ENCODE measurements around the gene RBM7.

RBM7 gene, protein sequence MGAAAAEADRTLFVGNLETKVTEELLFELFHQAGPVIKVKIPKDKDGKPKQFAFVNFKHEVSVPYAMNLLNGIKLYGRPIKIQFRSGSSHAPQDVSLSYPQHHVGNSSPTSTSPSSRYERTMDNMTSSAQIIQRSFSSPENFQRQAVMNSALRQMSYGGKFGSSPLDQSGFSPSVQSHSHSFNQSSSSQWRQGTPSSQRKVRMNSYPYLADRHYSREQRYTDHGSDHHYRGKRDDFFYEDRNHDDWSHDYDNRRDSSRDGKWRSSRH
- long read RNA-seq, donor 1, full-length matches to known transcripts: 27 of 27 reads
- long read RNA-seq, donor 1, partial matches to known transcripts: 0 of 27 reads
- long read RNA-seq, donor 1, other reads (novel, unspliced or antisense): 0 of 27 reads
- long read RNA-seq, donor 2, full-length matches to known transcripts: 13 of 18 reads
- long read RNA-seq, donor 2, partial matches to known transcripts: 5 of 18 reads
- long read RNA-seq, donor 2, other reads (novel, unspliced or antisense): 0 of 18 reads
- long read RNA-seq, donor 3, full-length matches to known transcripts: 5 of 5 reads
- long read RNA-seq, donor 3, partial matches to known transcripts: 0 of 5 reads
- long read RNA-seq, donor 3, other reads (novel, unspliced or antisense): 0 of 5 reads
- long read RNA-seq, donor 4, full-length matches to known transcripts: 17 of 17 reads
- long read RNA-seq, donor 4, partial matches to known transcripts: 0 of 17 reads
- long read RNA-seq, donor 4, other reads (novel, unspliced or antisense): 0 of 17 reads
- long read RNA-seq, donor 5, full-length matches to known transcripts: 17 of 17 reads
- long read RNA-seq, donor 5, partial matches to known transcripts: 0 of 17 reads
- long read RNA-seq, donor 5, other reads (novel, unspliced or antisense): 0 of 17 reads
- long read RNA-seq, donor 6, full-length matches to known transcripts: 16 of 16 reads
- long read RNA-seq, donor 6, partial matches to known transcripts: 0 of 16 reads
- long read RNA-seq, donor 6, other reads (novel, unspliced or antisense): 0 of 16 reads
- long read RNA-seq, donor 7, full-length matches to known transcripts: 35 of 41 reads
- long read RNA-seq, donor 7, partial matches to known transcripts: 6 of 41 reads
- long read RNA-seq, donor 7, other reads (novel, unspliced or antisense): 0 of 41 reads
- long read RNA-seq, donor 8, full-length matches to known transcripts: 16 of 16 reads
- long read RNA-seq, donor 8, partial matches to known transcripts: 0 of 16 reads
- long read RNA-seq, donor 8, other reads (novel, unspliced or antisense): 0 of 16 reads

DNA sequence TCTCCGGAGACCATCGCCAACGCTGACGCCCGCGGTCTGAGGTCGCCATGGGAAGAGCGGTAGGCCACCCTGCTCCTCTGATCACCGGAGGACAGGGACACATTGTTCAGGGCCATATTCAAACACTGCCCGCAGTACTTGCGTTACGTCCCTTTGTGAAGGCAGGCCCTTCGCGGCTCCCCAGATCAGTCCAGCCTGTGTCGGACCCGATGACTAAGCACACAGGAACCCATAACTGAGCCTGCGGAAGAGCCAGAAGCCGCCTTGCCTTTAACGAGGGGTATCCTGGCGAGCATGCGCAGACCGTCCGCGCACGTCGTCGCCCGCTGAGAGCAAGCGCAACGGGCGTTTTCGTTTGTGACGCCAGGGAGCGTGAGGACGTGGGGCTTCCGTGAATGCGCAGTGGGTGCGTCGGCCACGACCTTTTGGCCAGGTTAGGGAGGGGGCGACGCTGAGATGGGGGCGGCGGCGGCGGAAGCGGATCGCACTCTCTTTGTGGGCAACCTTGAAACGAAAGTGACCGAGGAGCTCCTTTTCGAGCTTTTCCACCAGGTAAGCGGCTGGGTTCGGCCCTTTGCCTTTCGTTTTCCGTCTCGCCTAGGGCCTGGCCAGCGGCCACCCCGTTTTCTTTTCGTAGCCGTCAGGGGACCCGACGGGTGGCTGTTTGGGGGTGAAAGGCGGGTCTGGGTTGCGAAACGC lies at the start of gene RBM7, which contains the start of gene C11orf71:
RBM7 (plus strand) TSS at position 451 of the 699 bp plus-strand sequence; CDS start at position 457, 6 bp downstream.
C11orf71 (minus strand) TSS at position 296 of the 699 bp plus-strand sequence; CDS start at position 116, 180 bp downstream.
- DNase-seq: peak; percentile 98

DNA sequence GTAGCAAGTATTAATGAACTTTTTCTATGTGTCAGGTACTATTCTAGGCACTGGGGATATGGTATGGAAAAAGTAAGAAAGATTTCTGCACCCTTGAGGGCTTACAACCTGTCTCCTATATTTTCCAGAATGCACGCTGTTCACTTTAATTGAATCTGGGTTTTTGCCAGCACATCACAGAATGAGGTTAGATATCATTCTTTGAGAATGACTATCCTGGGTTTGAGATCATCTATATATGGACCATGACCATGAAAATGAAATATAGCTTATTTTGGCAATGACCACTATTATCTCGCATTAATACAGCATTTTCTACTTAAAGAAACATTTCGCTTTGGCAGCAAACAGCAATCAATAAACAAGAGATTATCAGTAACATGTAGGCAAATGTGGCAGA lies 47.0 kb upstream of the RBM7 start:
- no peak for DNase-seq

DNA sequence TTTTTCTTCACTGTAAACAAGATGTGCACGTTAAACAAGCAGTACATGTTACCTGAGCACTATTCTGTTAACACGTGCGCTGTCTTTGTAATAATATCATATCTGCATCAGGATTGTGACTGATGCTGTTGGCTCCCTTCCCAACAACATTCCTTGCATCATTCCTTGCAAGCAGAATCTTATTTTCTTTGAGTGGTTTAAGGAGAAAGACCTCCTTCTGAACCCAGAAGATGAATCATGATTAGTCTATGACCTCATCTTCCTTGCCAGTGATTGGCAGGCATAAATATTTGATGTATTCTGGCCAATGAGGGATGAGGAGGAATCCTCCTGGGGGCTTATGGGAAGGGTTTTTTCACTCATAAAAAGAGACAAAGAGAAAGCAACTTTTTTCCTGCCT lies 46.4 kb upstream of the RBM7 start:
- no peak for DNase-seq

DNA sequence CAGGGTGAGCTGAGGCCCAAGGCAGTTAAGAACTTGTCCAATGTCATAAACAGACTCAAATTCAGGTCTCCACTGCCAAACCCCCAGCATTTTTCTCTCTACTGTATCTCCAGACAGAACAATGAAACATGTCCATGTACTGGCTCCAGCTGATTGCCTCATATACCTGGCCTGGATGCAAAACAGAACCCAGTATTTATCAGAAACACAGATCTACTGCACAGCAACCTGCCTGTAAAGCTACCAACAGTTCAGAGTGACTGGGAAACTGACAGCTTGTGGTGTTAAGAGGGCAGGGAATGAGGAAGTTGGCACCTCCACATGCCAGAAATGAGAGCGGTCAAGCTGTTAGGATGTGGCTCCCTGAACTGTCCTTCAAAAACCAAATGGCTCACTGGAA lies 41.8 kb upstream of the RBM7 start:
- no peak for DNase-seq

DNA sequence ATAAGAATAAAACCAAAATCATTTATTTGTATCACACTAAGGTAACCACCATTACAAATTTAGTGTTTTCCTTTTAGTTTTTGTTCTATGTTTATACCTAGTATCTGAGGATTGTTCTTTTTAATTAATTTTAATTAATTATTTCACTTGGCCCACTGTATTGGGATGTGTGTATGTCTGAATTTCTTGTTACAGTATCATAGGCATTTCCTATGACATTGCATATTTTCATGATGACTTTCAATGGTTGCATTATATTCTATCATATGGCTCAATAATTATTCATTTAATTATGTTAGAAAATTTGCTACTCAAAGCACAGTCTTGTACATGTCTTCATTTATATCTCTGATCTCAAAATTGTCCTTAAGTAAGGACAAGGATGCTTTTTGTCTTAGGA lies 41.1 kb upstream of the RBM7 start:
- DNase-seq: no peak

DNA sequence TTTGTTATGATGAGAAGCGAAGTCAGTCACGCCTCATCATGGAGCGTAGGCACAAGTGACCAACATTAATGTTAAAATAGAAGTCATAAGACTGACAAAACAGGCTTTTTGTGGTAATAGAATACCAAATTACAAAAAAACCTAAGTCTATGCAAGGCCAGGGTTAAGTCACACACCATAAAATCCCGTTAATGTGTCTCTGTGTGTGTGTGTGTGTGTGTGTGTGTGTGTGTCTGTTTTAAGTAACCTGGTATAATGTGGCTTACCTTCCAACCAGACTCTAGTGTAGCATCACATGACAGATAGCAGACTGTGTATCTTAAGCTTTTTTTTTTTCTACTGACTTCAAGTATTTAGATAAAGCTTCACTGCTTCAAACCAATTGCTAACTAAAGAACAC lies 38.1 kb upstream of the RBM7 start:
- peak; percentile 10 for DNase-seq

DNA sequence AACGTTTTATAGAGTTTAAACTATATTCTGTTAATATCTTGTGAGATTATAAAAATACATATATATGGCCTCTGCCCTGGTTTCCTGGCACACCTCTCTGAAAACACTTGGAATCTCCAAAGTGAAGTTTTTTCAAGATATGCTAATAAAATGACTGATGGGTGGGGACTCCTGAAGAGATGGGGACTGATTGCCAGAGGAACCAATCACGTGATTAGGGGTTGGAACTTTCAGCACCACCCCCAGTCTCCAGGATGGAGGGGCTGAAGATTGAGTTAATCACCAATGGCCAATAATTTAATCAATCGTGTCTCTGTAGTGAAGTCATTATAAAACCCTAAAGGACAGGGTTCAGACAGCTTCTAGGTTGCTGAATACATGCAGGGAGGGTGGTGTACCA lies 37.5 kb upstream of the RBM7 start:
- no peak for DNase-seq

DNA sequence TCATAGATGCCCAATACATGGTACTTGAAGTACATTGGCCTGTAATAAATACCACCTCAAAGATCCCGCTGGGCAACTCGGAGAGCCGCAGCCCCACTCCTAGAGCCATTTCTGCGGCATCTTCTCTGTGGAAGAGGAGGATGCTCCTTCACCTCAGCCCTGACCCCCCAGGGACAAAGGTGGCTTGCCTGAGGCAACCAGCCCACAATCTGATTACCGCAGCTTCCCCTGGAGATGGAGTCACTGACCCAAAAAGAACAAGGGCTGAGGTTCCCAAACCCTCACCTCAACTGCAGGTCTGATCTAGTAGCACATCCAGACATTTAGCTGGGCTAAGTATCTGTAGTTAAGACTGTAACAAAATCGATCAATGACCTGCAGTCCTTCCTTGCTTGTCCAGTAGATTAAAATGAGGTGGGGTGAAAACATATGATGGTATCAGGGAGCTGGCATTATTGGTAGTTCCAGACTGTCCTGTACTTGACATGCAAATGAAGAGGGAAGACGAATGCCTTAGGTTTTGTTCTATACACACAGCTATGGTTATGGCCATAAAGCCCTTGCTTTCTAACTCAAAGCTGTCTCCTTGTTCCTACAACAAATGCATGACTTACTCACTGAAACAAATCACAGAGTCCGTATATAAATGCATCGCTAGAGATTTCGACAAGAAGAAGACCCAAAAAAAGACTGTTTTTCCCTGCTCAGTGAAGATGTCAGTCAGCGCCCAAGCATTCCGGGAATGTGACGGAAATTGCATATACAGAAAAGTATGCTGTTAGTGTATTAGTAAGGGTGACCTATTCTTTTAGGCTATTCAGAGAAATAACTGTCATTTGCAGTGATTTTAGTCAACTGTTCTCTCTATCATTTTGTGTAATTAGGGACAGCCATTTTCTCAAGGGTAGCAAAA lies 33.9 kb upstream of the RBM7 start:
- no peak for DNase-seq

DNA sequence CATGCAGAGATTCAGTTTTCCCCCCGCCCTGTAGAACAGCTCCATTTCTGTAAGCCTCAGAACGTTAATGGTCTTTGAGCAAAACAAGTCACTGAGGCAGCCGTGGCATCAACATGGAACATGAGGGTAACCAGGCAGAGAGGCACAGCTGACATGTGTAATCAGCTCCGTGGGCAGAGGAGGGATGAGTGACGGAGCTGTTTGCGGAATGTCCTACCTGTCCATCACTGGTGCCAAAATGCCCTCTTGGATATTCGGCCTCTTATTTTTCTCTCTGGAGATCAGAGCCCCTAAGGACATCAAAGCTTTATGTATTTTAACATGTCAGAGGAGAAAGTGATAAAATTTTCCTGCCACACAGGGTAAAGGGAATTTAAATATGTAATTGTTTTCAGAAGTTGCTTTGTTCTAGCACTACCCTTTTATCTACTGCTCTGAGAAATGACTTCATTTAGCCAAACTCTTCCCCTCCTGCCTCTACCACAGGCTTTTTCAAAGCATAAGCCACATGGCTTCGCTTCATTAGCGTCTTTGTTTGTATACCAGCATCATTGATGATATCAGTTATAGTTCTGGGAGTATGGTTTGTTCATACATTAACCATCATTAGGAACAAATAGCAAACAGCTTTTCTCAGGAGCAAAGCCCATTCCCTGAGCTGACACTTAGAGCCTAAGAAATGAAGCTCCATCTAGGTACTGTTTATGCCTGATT lies 33.1 kb upstream of the RBM7 start:
- no peak for DNase-seq

DNA sequence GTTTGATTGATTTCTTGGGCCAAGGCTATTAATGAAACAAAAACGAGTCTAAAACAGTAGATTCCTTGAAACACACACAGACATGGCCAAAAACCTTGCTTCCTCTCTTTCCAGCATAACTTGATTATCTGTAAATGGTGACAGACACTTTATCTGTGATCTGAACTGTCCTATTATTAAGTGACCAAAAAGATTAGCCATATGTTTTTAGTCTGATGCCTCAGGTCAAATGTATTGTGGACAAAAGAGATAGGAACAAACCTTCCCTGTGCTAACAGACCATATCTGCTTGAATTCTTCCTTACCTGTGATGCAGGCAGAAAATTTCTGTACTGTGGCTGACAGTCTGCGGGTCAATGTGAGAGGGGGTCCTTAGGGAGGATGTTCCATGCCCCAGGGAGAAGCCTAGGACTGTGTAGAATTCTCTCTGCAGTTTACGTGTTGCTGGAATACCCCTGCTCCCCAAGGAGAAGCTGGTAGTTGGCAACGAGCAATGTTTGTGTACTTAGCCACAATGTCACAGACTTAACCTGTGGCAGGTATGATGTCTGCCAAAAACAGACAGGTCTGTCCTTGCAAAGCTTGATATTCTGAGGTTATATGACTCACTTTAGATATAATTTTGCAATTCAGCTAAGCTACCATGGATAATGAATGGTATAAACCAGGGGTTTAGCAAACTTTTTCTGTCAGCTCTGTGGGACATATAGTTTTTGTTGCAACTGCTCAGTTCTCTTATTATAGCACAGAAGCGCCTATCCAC lies 31.4 kb upstream of the RBM7 start:
- no peak for DNase-seq

DNA sequence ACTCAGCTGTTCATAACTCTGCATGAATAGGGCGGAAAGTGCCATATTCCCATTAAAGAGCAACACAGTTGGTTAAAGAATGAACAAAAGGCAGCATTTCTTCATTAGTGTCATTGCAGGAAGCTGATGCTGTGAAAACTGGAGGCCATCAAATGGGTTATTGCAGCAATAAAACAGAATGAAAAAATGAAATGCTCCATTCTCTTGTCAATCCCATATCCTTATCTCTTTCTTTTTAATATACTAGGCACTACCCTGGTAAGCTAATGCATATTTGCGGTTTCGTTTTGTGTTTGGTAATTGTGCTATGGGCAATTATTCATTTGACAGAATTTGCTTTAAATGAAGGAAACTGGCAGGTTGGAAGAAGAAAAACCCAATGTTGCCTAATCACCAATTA lies 25.4 kb upstream of the RBM7 start:
- DNase-seq: no peak

DNA sequence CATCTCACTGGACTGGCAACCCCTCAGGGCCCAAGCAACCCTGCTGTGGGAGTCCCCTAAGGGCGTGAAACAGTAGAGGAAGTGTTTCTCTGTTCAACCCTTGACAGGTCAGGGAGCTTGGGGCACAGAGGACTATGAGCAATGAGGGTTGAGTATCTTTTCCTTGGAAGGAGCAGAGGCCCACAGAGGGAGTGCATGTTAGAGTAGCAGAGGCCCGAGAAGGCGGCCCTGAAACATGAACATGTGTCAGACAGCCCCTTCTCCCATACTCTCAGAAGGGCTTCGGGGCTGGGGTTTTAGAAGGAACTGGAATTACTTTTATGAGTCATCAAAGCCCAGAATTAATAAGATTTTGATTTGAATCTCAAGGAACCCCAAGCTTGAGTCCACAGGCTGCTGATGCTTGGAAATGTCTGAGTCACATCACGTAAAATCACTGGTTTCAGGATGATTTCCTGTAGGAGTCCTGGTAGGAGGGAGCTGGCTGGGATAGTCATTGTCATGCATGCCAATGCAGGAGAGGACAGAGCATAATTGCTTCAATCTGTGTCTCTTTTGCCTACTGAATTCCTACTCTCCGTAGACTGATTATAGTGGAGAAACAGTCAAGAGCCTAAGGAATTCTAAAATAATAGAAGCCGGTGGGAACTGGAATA lies 22.7 kb upstream of the RBM7 start:
- no peak for DNase-seq

DNA sequence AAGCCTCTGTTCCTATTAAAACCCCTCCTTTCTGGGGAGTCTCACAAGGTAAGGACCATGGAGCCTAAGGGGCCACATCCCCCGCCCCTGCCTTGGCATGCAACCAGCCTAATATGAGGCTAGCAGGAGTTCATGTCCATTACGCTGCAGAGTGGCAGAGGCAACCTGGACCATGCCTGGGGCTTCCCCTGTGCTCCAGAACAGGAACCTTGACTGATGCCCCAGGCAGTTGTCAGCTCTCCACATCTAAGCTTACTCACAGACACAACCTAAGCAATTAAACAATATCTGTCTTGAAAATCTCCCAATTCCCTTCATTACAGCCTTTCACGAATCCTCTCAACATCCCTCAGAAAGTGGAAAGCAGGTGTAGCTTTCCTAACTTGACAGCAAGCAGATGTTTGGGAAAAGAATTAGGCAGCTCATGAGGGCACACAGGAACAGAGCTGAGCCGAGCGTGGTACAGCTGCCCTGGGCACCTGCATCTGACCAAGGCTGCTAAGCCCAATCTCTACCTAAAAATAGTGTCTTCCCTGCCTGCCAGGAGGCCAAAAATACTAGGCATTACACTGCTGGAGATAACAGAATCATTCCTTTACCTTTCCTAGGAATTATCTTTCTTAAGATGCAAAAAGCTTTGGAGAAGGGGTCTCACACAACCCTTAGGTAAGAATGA lies 20.9 kb upstream of the RBM7 start:
- no peak for DNase-seq

DNA sequence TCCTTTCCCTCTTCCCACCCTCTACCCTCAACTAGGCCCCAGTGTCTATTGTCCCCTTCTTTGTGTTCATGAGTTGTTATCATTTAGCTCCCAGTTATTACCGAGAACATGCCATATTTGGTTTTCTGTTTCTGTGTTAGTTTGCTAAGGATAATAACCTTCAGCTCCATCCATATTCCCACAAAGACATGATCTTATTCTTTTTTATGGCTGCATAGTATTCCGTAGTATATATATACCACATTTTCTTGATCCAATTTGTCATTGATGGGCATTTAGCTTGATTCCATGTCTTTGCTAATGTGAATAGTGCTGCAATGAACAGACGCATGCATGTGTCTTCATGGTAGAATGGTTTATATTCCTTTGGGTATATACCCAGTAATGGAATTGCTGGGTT lies 18.0 kb upstream of the RBM7 start:
- DNase-seq: no peak

DNA sequence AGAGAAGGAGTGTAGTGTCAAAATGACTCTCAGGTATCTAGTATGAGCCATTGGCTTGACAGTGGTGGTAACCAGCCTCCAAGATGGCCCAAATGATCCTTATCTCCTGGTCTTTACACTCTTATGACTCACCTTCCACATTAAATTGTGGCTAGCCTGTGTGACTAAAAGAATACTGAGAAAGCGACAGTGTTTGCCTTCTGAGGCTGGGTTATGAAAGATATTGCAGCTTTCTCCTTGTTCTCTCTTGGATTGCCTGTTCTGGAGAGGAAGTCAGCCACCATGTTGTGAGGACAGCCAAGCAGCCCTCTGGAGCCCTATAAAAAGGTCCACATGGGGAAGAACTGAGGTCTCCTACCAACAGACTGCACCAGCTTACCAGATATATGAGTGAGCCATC lies 16.0 kb upstream of the RBM7 start:
- no peak for DNase-seq

DNA sequence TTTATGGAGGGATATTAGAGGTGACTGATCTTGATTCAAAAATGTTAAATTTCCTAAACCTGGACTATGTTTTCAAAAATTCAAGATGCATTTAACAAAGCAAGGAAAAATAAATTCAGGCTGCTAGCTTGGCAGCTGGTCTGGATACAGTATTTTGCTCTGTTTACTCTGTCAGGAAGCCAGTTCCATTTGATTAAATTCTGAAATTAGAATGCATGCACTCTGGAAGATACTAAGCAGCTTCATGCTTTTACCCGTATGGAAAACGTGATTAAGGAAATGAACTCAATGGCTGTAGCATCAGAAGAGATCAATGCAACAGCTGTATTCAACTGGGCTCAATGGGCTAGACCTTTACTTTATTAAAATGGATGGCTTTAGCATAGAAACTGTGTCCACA lies 14.3 kb upstream of the RBM7 start:
- no peak for DNase-seq

DNA sequence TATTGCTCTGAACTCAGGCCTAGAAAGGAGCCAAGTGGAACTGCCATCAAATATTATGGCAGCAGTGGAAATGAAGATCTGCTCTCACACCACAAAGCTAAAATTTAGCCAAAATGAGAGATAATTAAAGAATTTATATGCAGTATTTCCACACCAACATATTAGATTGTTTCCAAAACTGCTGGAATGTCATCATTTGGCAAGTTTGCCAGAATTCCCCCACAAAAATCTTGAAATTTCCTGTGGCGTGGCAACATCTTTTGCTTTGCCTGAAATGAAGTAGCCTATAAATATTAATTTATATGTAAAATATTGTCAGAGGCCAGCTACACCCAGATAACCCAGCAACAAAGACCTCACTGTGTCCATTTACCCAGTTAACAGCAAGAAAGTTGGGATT lies 13.9 kb upstream of the RBM7 start:
- no peak for DNase-seq
